Measurements from ENCODE around the gene PKP3.
"Not testable (repeated sequence)": the region's sequence is repeated elsewhere in the genome, so short reads cannot be mapped to it uniquely, and the experiment has no call there.

PKP3 gene

DNA sequence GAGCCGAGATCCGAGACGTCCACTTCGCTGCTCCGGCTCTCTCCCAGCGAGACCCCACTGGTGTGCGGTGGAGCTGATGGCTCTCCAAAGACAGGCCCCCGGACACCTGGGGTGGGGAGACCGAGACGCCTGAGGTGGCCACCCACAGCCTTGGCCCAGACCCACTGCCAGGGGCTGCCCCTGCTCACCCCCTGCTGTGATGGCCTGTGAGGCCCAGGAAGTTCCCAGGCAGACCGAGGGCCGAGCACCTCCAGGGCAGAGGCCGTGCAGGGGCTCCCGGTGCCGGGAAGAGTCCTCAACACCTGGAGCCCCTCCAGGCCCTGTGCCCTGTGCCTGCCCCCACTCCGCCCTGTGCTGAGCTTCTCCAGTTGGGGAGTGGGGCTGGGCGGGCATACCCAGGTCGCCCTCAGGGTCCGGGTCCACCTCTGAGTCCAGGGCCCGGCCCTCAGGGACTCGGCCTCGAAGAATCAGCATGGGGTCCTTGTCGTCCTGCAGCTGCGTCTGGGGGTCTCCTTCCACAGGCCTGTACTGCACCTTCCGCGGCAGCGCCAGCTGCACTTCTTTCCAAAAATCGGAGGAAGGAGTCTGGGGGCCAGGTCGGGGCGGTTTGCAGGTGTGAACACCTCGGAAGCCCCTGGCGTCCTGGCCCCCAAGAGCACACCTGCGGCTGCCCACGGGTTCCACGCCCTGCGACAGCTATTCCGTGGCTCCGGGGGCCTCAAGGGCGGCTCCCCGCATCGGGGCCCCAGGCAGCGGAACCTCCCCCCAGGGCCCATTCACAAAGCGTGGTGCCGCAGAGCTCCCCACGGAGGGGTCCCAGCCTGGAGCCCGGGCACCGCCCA is 12.2 kb downstream of the PKP3 start:
- H3K27ac ChIP-seq: peak overlapping the region; percentile 59
- TF ChIP-seq CTCF (conservative IDR thresholded peaks at IDR 0.05) (no peak), ZFX (IDR thresholded peaks at IDR 0.05) (no peak)

DNA sequence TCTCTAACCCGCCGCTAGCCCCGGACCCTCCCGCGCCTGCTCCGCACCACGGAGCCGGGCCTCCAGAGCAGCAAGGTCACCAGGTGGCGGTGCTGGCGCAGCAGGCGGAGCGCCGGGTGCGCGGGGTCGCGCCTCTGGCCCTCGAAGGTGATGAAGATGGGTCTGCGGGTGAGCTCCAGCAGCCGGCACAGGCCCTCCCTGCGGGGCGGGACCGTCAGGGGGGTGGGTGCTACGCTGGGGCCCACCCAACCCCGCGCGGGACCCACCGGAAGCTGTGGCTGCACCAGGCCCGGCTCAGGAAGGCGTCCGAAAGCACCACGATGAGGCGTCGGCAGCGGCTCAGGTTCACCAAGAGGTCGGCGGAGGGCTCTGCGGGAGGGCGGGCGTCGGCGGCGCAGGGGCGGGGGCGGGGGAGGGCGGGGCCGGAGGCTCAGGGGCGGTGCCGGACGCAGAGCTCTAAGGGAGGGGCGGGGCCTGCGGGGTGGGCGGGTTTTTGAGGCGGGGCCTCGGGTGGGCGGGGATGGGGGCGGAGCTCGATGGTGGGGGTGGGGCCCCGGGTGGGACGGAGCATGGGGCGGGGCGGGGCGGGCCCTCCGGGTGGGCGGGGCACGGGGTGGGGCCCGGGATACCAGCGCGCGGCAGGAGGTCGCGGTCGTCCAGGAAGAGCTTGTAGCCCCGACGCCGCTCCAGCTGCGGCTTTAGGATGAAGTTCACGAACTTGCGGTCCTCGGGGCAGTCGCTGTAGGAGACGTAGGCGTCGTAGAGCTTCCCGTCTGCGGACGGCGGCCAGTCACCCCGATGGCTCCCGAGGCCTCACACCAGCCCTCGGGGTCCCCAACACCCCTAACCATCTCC is 13.0 kb downstream of the PKP3 start:
- no peak for TF ChIP-seq CTCF (conservative IDR thresholded peaks at IDR 0.05)
- peak; percentile 50; the same call in 1 of the 2 replicates for TF ChIP-seq ZFX (IDR thresholded peaks at IDR 0.05)
- peak overlapping the region; percentile 59 for H3K27ac ChIP-seq

DNA sequence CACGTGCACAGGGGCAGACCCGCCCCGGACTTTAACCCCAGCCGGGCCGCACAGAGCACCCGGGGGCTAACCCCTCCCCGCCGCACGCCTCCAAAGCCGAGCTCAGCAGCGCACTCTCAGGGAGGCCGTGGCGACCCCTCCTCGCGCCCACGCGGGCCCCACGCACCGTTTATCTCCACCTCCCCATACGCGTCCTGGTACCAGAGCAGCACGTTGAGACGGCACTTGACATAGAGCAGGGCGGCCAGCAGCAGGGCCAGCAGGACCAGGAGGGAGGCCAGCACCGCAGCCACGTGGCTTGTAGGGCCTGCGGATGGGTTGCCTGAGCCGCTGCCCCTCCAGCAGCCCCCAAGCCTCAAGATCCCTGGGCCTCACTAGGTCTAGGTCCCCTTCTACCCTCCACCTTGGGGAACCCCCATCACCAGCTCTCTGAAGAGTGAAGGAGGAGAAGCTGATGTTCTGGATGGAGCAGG is 13.7 kb downstream of the PKP3 start:
- no peak overlapping the region for H3K27ac ChIP-seq
- TF ChIP-seq ZFX (IDR thresholded peaks at IDR 0.05) (no peak), CTCF (conservative IDR thresholded peaks at IDR 0.05) (no peak)

DNA sequence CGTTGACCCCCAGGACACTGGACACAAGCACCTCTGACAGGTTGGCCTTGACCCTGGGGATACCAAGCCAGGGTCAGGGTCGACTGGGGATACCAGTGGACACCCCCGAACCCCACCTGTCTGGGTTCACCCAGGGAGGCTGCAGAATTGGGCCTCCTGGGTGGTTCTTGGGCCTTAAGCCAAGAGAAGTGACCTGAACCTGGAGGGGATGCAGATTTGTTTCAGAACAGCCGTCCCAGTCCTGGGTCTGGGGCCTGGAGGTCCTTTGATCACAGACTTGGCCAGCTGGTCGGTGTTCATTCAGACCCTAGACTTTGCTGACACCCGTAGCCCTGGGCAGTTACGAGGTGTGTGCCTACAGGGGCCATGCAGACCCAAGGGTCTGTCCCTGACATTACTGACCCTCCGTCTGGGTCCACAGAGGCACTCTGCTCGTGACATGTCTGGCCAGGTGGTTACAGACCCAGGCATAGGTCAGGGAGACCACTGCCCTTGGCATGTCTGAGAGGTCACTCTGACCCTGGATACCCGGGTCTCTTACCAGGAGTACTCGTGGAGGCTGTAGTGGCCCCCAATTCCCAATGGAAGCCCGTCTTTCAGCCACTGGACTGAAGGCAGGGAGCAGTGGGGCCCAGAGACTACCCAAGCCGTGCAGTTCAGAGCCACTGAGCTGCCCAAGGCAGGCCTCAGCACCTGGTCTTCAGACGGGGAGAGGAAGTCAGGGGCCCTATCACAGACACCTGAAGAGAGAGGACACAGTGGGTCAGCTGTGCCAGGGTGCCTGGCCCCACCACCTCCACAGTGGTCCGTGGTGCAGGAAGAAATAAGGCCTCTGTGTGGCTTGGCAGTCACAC is 14.4 kb downstream of the PKP3 start:
- no peak overlapping the region for H3K27ac ChIP-seq
- TF ChIP-seq ZFX (IDR thresholded peaks at IDR 0.05) (no peak), CTCF (conservative IDR thresholded peaks at IDR 0.05) (no peak)

- peak overlapping the region; percentile 27; the same call in 1 of the 2 replicates for H3K27ac ChIP-seq
- TF ChIP-seq ZFX (IDR thresholded peaks at IDR 0.05) (no peak), CTCF (conservative IDR thresholded peaks at IDR 0.05) (no peak)
Observed at GRCh38 chr11:409008-409599, 15.1 kb downstream of the PKP3 start.

DNA sequence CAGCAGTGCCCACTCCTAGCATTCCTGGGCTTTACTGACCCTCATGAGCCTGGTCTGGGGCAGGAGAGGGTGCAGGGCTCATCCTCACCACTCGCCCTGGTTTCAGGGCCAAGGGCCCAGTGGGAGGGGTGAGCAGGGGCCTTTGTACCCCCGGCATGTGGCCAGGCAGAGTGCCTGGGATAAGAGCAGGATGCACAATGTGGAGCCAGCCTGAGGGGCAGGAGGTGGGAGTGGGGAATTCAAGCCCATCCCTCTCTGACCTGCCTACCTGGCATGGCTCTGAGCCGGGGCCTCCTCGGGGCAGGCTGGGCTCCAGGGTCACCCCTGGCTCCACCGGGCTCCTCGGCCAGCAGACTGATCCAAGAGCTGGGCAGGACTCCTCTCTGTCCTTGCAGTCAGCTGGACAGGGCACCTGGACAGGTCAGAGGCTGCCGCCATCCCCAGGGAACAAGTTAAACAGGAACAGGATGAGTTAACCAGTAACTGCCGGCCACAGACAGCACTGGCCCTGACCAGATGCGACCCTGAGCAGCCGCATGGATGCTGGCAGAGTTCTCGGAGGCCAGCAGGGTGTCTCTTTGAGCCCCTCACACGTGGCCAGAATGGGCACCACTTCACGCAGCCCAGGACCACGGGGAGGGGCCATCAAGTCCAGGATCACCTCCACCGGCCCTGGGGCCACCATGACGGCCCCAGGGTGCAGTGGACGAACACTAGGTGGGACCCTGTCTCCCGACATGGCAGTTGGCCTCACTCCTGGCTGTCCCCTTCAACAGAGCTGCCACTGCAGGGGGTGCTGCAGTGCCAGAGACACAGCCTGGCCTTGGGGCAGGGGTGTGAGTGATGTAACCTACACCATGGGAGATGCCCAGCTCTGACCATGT is 15.8 kb downstream of the PKP3 start:
- H3K27ac ChIP-seq: peak overlapping the region; percentile 27
- TF ChIP-seq ZFX (IDR thresholded peaks at IDR 0.05) (no peak), CTCF (conservative IDR thresholded peaks at IDR 0.05) (no peak)

DNA sequence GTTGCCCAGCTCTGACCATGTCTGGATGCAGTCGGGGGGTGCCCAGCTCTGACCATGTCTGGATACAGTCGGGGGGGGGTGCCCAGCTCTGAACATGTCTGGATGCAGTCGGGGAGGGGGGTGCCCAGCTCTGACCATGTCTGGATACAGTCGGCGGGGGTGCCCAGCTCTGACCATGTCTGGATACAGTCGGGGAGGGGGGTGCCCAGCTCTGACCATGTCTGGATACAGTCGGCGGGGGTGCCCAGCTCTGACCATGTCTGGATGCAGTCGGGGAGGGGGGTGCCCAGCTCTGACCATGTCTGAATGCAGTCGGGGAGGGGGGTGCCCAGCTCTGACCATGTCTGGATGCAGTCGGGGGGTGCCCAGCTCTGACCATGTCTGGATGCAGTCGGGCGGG is 16.7 kb downstream of the PKP3 start:
- H3K27ac ChIP-seq: not testable (repeated sequence)

DNA sequence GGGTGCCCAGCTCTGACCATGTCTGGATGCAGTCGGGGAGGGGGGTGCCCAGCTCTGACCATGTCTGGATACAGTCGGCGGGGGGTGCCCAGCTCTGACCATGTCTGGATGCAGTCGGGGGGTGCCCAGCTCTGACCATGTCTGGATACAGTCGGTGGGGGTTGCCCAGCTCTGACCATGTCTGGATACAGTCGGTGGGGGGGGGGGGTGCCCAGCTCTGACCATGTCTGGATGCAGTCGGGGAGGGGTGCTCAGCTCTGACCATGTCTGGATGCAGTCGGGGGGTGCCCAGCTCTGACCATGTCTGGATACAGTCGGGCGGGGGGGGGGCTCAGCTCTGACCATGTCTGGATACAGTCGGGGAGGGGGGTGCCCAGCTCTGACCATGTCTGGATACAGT is 17.5 kb downstream of the PKP3 start:
- H3K27ac ChIP-seq: not testable (repeated sequence)
